Endothelial cell of umbilical vein (primary cell): ENCODE data around the gene CDC42. TPM values are rescaled to one million over a fixed set of nuclear protein-coding genes. Genes with fewer than 3 reads are reported as not detected.

Experiments used
- BruUV-seq: library from RNA; stranded (reverse); fragments of 400-500 nt; replicated peaks from 2 replicates; lab custom pipeline; 2021; lab: Mats Ljungman, UMichigan
- CTCF ChIA-PET: fragments of 300-600, 350-600 bp; sonication (Branson Sonifier 250); formaldehyde crosslinking; loops from one replicate; lab custom pipeline; 2021; ENCODE audit warnings: antibody characterized with exemption, inconsistent platforms; lab: Charles Lee
- POLR2A ChIA-PET: fragments of 300-600, 350-600 bp; sonication (Branson Sonifier 250); formaldehyde crosslinking; loops from one replicate; lab custom pipeline; 2021; ENCODE audit warnings: antibody characterized with exemption, inconsistent platforms; lab: Charles Lee
- DNase-seq: peaks from one replicate; pipeline ENCODE4 v3.0.0-alpha.2; 2011; ENCODE audit warnings: low read depth, low spot score
- FAIRE-seq: peaks from 2 replicates; lab custom pipeline; 2011; peaks lifted over from hg19 to GRCh38; lab: Jason Lieb, UNC
- H2AFZ ChIP-seq: 2 replicates; pipeline ENCODE4 v1.6.0; 2012; ENCODE audit warnings: low read depth, low read length, control low read depth, inconsistent platforms
- H3K27ac ChIP-seq: 2 replicates; pipeline ENCODE4 v1.5.1; 2011; ENCODE audit warnings: low read depth, mild to moderate bottlenecking, control low read depth, low read length, moderate library complexity; ENCODE audit not compliant: insufficient read depth
- H3K27me3 ChIP-seq, 2 experiments: 2 replicates each; pipeline versions ENCODE4 v1.6.0 to v1.6.1; 2011; ENCODE audit warnings: low read length in 2 of 2, mixed read lengths in 1 of 2; ENCODE audit not compliant: control insufficient read depth in 2 of 2, insufficient read depth in 2 of 2
- H3K36me3 ChIP-seq, 2 experiments: 2 replicates in 1 of 2; 3 replicates in 1 of 2; pipeline ENCODE4 v1.5.1; 2011; ENCODE audit warnings: low read length in 2 of 2, mild to moderate bottlenecking in 1 of 2, moderate library complexity in 1 of 2; ENCODE audit not compliant: control insufficient read depth in 2 of 2, insufficient read depth in 2 of 2; ENCODE audit errors: extremely low read depth in 1 of 2
- H3K4me1 ChIP-seq: 3 replicates; pipeline ENCODE4 v1.5.1; 2011; ENCODE audit warnings: mild to moderate bottlenecking, low read length; ENCODE audit not compliant: control insufficient read depth, insufficient read depth; ENCODE audit errors: extremely low read depth
- H3K4me2 ChIP-seq: 2 replicates; pipeline ENCODE4 v1.6.1; 2011; ENCODE audit warnings: low read length, control low read depth, mixed read lengths; ENCODE audit not compliant: insufficient read depth
- H3K4me3 ChIP-seq, 3 experiments: fragments of 200-600 bp in 1 of 3; sonication (generic), shearing (Covaris generic) in 1 of 3; replicated peaks in 1 of 3; 2 replicates each; pipeline ENCODE4 v1.5.1; 2011 to 2016; ENCODE audit warnings: control low read depth in 3 of 3, low read length in 3 of 3, mild to moderate bottlenecking in 2 of 3, inconsistent platforms in 1 of 3, low read depth in 1 of 3, moderate library complexity in 1 of 3; ENCODE audit not compliant: insufficient read depth in 1 of 3
- H3K79me2 ChIP-seq: 2 replicates; pipeline ENCODE4 v1.6.0; 2012; ENCODE audit warnings: low read length, inconsistent platforms; ENCODE audit not compliant: control insufficient read depth, insufficient read depth
- H3K9ac ChIP-seq: replicated peaks from 2 replicates; pipeline ENCODE3; 2011; ENCODE audit warnings: low read length, control low read depth; ENCODE audit not compliant: insufficient read depth; ENCODE audit errors: extremely low read depth
- H3K9me1 ChIP-seq: replicated peaks from 3 replicates; pipeline ENCODE4 v1.6.0; 2011; ENCODE audit warnings: mild to moderate bottlenecking, low read length; ENCODE audit not compliant: control insufficient read depth, insufficient read depth; ENCODE audit errors: extremely low read depth
- H3K9me3 ChIP-seq: replicated peaks from 2 replicates; pipeline ENCODE4 v1.5.1; 2012; ENCODE audit warnings: low read length, inconsistent platforms; ENCODE audit not compliant: control insufficient read depth, insufficient read depth
- H4K20me1 ChIP-seq: replicated peaks from 2 replicates; pipeline ENCODE3; 2011; ENCODE audit warnings: mild to moderate bottlenecking, low read length; ENCODE audit not compliant: control insufficient read depth, insufficient read depth; ENCODE audit errors: extremely low read depth
- EZH2 ChIP-seq: IDR thresholded peaks from 2 replicates; pipeline ENCODE4 v1.6.1; 2012; ENCODE audit warnings: borderline replicate concordance, low read depth, mild to moderate bottlenecking, moderate library complexity, low read length, inconsistent platforms; ENCODE audit not compliant: severe bottlenecking
- FOS ChIP-seq: IDR thresholded peaks from 2 replicates; pipeline ENCODE4 v1.6.1; 2011; ENCODE audit warnings: mild to moderate bottlenecking, low read length, moderate library complexity, borderline replicate concordance; ENCODE audit not compliant: insufficient read depth
- GATA2 ChIP-seq: IDR thresholded peaks from 2 replicates; pipeline ENCODE4 v1.7.0; 2011; ENCODE audit warnings: low read depth, mild to moderate bottlenecking, moderate library complexity, mixed read lengths, low read length; ENCODE audit not compliant: insufficient read length, insufficient read depth
- JUN ChIP-seq: IDR thresholded peaks from 2 replicates; pipeline ENCODE4 v1.6.1; 2011; ENCODE audit warnings: borderline replicate concordance, low read depth; ENCODE audit not compliant: insufficient read length, insufficient read depth
- MYC ChIP-seq: IDR thresholded peaks from one replicate; pipeline ENCODE4 v1.6.1; 2011; ENCODE audit warnings: mild to moderate bottlenecking, low read depth, low read length
- POLR2A ChIP-seq: IDR thresholded peaks from 2 replicates; pipeline ENCODE4 v1.6.1; 2012; ENCODE audit warnings: low read depth, mild to moderate bottlenecking, control low read depth, low read length
- POLR2AphosphoS5 ChIP-seq: IDR thresholded peaks from 2 replicates; pipeline ENCODE4 v1.6.1; 2012; ENCODE audit warnings: low read depth, mild to moderate bottlenecking, control low read depth, low read length, moderate library complexity; ENCODE audit not compliant: insufficient read depth
- dilution Hi-C: fragments of 300-500 bp; cut with MboI; formaldehyde crosslinking; loops from one replicate; pipeline ENCODE4 v1.15.0; 2019; ENCODE audit warnings: low sequenced_read_pairs; ENCODE audit not compliant: extremely low pct_ligation_motif_present
- intact Hi-C: fragments of 100-400 bp; cut with micrococcal nuclease; formaldehyde crosslinking; loops from one replicate; pipeline ENCODE4 v1.10.0; 2022
- polyA plus RNA-seq, 4 experiments: library from polyadenylated mRNA; depleted of rRNA in 3 of 4; stranded (reverse) in 3 of 4; unstranded in 1 of 4; fragments of >200 nt; gene quantifications; 2 replicates each; pipeline versions ENCODE4 v1.2.1 to v1.2.3, GENCODE V29; 2011 to 2012; ENCODE audit warnings: missing spikeins in 1 of 4
- total RNA-seq: library from RNA; stranded (reverse); gene quantifications from 2 replicates; pipeline ENCODE4 v1.2.3, GENCODE V29; 2021
- TF ChIP-seq, protein P1 (sequence below): IDR thresholded peaks from 2 replicates; pipeline ENCODE4 v1.6.1; 2011; ENCODE audit not compliant: insufficient read depth, insufficient read length
- TF ChIP-seq, protein P2 (sequence below), 2 donors: IDR thresholded peaks; 1 replicate in 1 of 2; 2 replicates in 1 of 2; pipeline ENCODE4 v1.5.1; 2011; ENCODE audit warnings: low read length in 2 of 2, mild to moderate bottlenecking in 2 of 2, moderate library complexity in 2 of 2, control low read depth in 1 of 2, inconsistent platforms in 1 of 2, low read depth in 1 of 2; ENCODE audit not compliant: insufficient read depth in 1 of 2; ENCODE audit errors: extremely low read depth in 1 of 2

The CDC42 gene
- total and polyA plus RNA-seq, 2 donors (not counting 3 experiments of a cell fraction or from before 2014, with no cell fraction given): 199 to 381 TPM

DNA sequence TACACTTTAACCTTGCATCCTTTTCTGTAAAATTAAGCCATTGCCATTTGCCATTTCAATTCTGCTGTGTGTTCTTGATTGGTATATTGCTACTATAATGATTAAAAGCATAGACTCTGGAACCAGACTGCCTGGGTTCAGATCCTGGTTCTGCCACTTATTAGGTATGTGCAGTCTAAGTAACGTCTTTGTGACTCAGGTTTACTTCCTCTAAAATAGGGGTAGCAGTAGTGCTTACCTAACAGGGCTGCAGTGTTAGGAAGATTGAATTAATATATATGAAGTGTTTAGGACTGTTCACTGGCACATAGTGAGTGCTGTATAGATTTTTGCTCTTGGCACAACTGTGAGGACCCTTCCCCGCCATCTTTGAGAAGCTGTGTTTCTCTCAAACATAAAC lies 4.4 kb downstream of the CDC42 start:
- no peak overlapping the region for H3K9ac ChIP-seq
- H3K27ac ChIP-seq: no peak overlapping the region
- H3K9me1 ChIP-seq: no peaks in the 10 kb centered on the region
- H3K9me3 ChIP-seq: no peaks in the 10 kb centered on the region
- no peak overlapping the region for H2AFZ ChIP-seq
- H3K4me2 ChIP-seq: peak overlapping the region; percentile 49
- POLR2A ChIA-PET: no interaction called here
- peaks cover 88% of the 10 kb centered on the region for H3K79me2 ChIP-seq
- TF ChIP-seq POLR2A (no peak), EZH2 (no peak), FOS (no peak), MYC (no peak), POLR2AphosphoS5 (no peak), JUN (no peak), GATA2 (no peak)
- TF ChIP-seq, protein P1, sequence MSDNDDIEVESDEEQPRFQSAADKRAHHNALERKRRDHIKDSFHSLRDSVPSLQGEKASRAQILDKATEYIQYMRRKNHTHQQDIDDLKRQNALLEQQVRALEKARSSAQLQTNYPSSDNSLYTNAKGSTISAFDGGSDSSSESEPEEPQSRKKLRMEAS: no peak
- TF ChIP-seq, protein P2, sequence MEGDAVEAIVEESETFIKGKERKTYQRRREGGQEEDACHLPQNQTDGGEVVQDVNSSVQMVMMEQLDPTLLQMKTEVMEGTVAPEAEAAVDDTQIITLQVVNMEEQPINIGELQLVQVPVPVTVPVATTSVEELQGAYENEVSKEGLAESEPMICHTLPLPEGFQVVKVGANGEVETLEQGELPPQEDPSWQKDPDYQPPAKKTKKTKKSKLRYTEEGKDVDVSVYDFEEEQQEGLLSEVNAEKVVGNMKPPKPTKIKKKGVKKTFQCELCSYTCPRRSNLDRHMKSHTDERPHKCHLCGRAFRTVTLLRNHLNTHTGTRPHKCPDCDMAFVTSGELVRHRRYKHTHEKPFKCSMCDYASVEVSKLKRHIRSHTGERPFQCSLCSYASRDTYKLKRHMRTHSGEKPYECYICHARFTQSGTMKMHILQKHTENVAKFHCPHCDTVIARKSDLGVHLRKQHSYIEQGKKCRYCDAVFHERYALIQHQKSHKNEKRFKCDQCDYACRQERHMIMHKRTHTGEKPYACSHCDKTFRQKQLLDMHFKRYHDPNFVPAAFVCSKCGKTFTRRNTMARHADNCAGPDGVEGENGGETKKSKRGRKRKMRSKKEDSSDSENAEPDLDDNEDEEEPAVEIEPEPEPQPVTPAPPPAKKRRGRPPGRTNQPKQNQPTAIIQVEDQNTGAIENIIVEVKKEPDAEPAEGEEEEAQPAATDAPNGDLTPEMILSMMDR (IDR thresholded peaks at IDR 0.05; ENCODE audit: extremely low read depth in 1 of 2, insufficient read depth in 1 of 2, low read depth in 1 of 2, low read length in 2 of 2): no peak
- peaks cover 0 to 2% of the 10 kb centered on the region in 2 experiments for H3K36me3 ChIP-seq
- intact Hi-C loops (no loop called here), dilution Hi-C loops (no loop called here)
- H3K4me3 ChIP-seq: no peak overlapping the region
- no peaks in the 10 kb centered on the region for H3K27me3 ChIP-seq
- BruUV-seq: no TSS peak
- peaks cover 28% of the 10 kb centered on the region for H3K4me1 ChIP-seq
- FAIRE-seq (no peak), DNase-seq (no peak)
- peaks cover 34% of the 10 kb centered on the region for H4K20me1 ChIP-seq
- CTCF ChIA-PET: no interaction called here
